ENCODE results near the gene VKORC1. TPM values are rescaled to one million over a fixed set of nuclear protein-coding genes. Genes with fewer than 3 reads are reported as not detected.
A peak's percentile ranks its signal among the peaks of the same experiment; 100 is the strongest.

VKORC1 gene
- total and polyA plus RNA-seq, 4 donors, result 29.9 to 519 (median 263) TPM

DNA sequence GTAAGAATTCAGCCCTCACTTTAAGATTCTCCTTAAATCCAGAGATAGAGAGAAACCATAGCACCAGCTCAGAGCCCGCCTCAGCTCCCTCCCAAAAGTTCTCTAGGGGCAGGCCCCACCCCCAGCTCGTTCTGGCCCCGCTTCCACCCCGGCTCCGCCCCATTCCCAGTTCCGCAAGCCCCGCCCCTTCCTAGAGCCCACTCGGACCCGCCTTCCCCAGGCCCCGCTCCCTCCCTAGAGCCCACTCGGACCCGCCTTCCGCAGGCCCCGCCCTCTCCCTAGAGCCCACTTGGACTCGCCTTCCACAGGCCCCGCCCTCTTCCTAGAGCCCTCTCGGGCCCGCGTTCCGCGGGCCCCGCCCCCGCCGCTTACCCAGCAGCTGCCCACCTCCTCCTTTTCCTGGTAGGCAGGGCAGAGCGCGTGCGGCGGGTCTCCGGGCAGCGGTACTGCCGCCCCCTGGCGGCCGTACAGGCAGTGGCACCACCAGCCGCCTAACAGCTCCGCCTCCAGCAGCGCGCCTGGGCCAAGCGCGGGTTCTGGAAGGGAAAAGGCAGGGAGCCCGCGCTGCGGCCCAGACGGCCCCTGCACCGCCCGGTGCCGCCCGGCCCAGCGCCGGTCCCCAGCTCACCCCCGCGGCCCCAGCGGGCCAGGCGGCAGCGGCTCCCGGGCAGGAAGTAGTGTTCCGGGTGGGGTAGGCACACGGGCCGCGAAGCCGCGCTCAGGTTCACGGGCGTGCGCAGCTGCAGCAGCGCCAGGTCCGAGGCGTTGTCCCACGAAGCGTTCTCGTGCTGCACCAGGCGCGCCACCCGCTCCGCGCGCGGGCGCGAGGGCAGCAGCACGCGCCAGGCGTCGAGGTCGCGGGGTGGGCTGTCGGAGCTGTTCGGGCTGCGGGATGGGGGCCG is 47.8 kb upstream of the VKORC1 start:
- Histone ChIP-seq H3K9me3 (ENCODE audit: control insufficient read depth in 4 of 4, low read length in 3 of 4) (no peaks in the 10 kb centered on the region), H3K4me1 (ENCODE audit: control insufficient read depth in 4 of 4, insufficient read depth in 4 of 4, low read length in 3 of 4) (peaks cover 14 to 26% (median 19%) of the 10 kb centered on the region in 4 donors), H3K9ac (ENCODE audit: low read depth in 1 of 2, low read length in 2 of 2) (peak overlapping the region; percentile 32 to 75), H3K36me3 (ENCODE audit: control insufficient read depth in 4 of 4, insufficient read depth in 3 of 4, low read depth in 1 of 4, low read length in 3 of 4) (no peaks in the 10 kb centered on the region), H3K27ac (ENCODE audit: low read depth in 1 of 2, low read length in 2 of 2) (peak overlapping the region; percentile 63 to 81), H3K4me3 (ENCODE audit: low read depth in 1 of 3, low read length in 3 of 3) (peak overlapping the region; percentile 38 to 62 (median 53)), H3K27me3 (ENCODE audit: control insufficient read depth in 4 of 4, insufficient read depth in 4 of 4, low read length in 3 of 4) (no peaks in the 10 kb centered on the region)
- 3% methylated on average over 89 of the region's 89 CpGs for WGBS
- peak in 1 of 2 donors; percentile 83 for TF ChIP-seq GABPA (IDR thresholded peaks at IDR 0.05 in 1 of 2, conservative IDR thresholded peaks at IDR 0.05 in 1 of 2)
- TF ChIP-seq RAD21 (IDR thresholded peaks at IDR 0.05), result peak; percentile 90 to 92
- peak; percentile 99 for TF ChIP-seq CTCF (IDR thresholded peaks at IDR 0.05; ENCODE audit: low read depth, low read length, missing input control)
- TF ChIP-seq, protein P1, sequence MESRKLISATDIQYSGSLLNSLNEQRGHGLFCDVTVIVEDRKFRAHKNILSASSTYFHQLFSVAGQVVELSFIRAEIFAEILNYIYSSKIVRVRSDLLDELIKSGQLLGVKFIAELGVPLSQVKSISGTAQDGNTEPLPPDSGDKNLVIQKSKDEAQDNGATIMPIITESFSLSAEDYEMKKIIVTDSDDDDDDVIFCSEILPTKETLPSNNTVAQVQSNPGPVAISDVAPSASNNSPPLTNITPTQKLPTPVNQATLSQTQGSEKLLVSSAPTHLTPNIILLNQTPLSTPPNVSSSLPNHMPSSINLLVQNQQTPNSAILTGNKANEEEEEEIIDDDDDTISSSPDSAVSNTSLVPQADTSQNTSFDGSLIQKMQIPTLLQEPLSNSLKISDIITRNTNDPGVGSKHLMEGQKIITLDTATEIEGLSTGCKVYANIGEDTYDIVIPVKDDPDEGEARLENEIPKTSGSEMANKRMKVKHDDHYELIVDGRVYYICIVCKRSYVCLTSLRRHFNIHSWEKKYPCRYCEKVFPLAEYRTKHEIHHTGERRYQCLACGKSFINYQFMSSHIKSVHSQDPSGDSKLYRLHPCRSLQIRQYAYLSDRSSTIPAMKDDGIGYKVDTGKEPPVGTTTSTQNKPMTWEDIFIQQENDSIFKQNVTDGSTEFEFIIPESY (IDR thresholded peaks at IDR 0.05), result no peak
- peak; percentile 50 for TF ChIP-seq NR2F2 (IDR thresholded peaks at IDR 0.05)
- TF ChIP-seq FOXA2 (IDR thresholded peaks at IDR 0.05), result no peak
- TF ChIP-seq EGR1 (IDR thresholded peaks at IDR 0.05; ENCODE audit: low read depth in 2 of 2), result peak; percentile 59 to 71
- TF ChIP-seq HNF4G (IDR thresholded peaks at IDR 0.05), result no peak
- no peak for TF ChIP-seq TAF1 (conservative IDR thresholded peaks at IDR 0.05)
- peak; percentile 62 for TF ChIP-seq REST (IDR thresholded peaks at IDR 0.05)
- TF ChIP-seq SP1 (IDR thresholded peaks at IDR 0.05), result peak; percentile 96
- TF ChIP-seq, protein P2, sequence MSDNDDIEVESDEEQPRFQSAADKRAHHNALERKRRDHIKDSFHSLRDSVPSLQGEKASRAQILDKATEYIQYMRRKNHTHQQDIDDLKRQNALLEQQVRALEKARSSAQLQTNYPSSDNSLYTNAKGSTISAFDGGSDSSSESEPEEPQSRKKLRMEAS (IDR thresholded peaks at IDR 0.05), result peak; percentile 78
- TF ChIP-seq FOXA1 (IDR thresholded peaks at IDR 0.05), result peak; percentile 85
- peak; percentile 41 to 54 for TF ChIP-seq RXRA (IDR thresholded peaks at IDR 0.05)
- TF ChIP-seq JUND (IDR thresholded peaks at IDR 0.05), result peak; percentile 17 to 32
- TF ChIP-seq YY1 (IDR thresholded peaks at IDR 0.05), result peak; percentile 84
- TF ChIP-seq HNF4A (conservative IDR thresholded peaks at IDR 0.05), result peak; percentile 37 to 45
- TF ChIP-seq ATF3 (IDR thresholded peaks at IDR 0.05), result no peak
- peak; percentile 100 for DNase-seq (ENCODE audit: low spot score)

Measured in liver (tissue), 9 donors.